Measurements from ENCODE around the gene TLR10. TPM values are rescaled to one million over a fixed set of nuclear protein-coding genes. Genes with fewer than 3 reads are reported as not detected.

TLR10 gene
- total and polyA plus RNA-seq, 2 of the 13 experiments (the other 11 are each of a cell fraction or from before 2014, with no cell fraction given) = not detected

DNA sequence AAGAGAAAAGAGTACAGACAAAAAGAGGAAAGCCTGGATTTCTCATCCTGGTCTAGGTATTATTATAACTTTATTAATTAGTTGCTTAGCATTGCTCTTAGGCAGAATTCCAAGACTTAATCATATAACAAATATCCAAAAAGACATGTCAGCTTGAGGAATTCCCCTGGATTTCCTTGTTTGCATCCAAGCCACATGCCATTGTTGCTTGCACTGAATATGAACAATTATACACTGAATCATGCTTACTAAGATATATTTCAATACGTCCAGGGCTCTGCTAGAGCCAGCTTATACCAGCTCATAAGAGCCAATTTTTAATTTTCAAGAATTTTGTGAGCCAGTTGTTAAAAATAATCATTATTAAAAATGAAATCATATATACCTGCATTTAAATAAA lies 5.5 kb upstream of the TLR10 start:
- Histone ChIP-seq H3K4me2 (ENCODE audit: low read depth, low read length) (no peak overlapping the region), H4K20me1 (ENCODE audit: insufficient read depth, low read length) (no peaks in the 10 kb centered on the region), H3K9ac (ENCODE audit: insufficient read depth, low read depth, low read length) (no peak overlapping the region), H3K27ac (ENCODE audit: extremely low read length, insufficient read depth, low read length) (no peak overlapping the region), H3K79me2 (ENCODE audit: insufficient read depth, low read length) (no peaks in the 10 kb centered on the region), H3K9me3 (ENCODE audit: low read length) (no peaks in the 10 kb centered on the region), H3K36me3 (replicated peaks in 1 of 2; ENCODE audit: control insufficient read depth in 1 of 2, insufficient read depth in 2 of 2, low read length in 2 of 2) (no peaks in the 10 kb centered on the region), H3K27me3 (ENCODE audit: control insufficient read depth in 1 of 2, insufficient read depth in 2 of 2, low read length in 2 of 2) (peaks cover 0 to 6% of the 10 kb centered on the region in 2 experiments; a peak in 1 of 5 replicates), H3K4me3 (replicated peaks in 1 of 3; ENCODE audit: insufficient read depth in 1 of 3, low read depth in 2 of 3, low read length in 3 of 3) (no peak overlapping the region), H3K4me1 (ENCODE audit: insufficient read depth, low read length) (peaks cover 16% of the 10 kb centered on the region), H2AFZ (ENCODE audit: low read length) (no peak overlapping the region)
- intact Hi-C loops (cut with micrococcal nuclease; ENCODE audit: unreplicated experiment) (no loop called here), in situ Hi-C loops (cut with HindIII; ENCODE audit: extremely low pct_ligation_motif_present, low pct_unique_long_range_greater_than_20kb) (no loop called here)
- 32% methylated on average over 1 of the region's 1 CpG for WGBS (ENCODE audit: low lambda C conversion rate)
- POLR2A ChIA-PET = no interaction called here
- TF ChIP-seq, protein P1, sequence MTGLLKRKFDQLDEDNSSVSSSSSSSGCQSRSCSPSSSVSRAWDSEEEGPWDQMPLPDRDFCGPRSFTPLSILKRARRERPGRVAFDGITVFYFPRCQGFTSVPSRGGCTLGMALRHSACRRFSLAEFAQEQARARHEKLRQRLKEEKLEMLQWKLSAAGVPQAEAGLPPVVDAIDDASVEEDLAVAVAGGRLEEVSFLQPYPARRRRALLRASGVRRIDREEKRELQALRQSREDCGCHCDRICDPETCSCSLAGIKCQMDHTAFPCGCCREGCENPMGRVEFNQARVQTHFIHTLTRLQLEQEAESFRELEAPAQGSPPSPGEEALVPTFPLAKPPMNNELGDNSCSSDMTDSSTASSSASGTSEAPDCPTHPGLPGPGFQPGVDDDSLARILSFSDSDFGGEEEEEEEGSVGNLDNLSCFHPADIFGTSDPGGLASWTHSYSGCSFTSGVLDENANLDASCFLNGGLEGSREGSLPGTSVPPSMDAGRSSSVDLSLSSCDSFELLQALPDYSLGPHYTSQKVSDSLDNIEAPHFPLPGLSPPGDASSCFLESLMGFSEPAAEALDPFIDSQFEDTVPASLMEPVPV (CRISPR knock-in tag; IDR thresholded peaks at IDR 0.05) = no peak
- no peak for TF ChIP-seq REXO4 (CRISPR knock-in tag; IDR thresholded peaks at IDR 0.05; ENCODE audit: borderline replicate concordance)
- TF ChIP-seq KAT7 (CRISPR knock-in tag; IDR thresholded peaks at IDR 0.05; ENCODE audit: borderline replicate concordance) = no peak
- TF ChIP-seq RORA (CRISPR knock-in tag; IDR thresholded peaks at IDR 0.05) = no peak
- no peak for TF ChIP-seq TGIF2 (CRISPR knock-in tag; IDR thresholded peaks at IDR 0.05)
- TF ChIP-seq PAF1 (CRISPR knock-in tag; IDR thresholded peaks at IDR 0.05) = no peak
- TF ChIP-seq, protein P2, sequence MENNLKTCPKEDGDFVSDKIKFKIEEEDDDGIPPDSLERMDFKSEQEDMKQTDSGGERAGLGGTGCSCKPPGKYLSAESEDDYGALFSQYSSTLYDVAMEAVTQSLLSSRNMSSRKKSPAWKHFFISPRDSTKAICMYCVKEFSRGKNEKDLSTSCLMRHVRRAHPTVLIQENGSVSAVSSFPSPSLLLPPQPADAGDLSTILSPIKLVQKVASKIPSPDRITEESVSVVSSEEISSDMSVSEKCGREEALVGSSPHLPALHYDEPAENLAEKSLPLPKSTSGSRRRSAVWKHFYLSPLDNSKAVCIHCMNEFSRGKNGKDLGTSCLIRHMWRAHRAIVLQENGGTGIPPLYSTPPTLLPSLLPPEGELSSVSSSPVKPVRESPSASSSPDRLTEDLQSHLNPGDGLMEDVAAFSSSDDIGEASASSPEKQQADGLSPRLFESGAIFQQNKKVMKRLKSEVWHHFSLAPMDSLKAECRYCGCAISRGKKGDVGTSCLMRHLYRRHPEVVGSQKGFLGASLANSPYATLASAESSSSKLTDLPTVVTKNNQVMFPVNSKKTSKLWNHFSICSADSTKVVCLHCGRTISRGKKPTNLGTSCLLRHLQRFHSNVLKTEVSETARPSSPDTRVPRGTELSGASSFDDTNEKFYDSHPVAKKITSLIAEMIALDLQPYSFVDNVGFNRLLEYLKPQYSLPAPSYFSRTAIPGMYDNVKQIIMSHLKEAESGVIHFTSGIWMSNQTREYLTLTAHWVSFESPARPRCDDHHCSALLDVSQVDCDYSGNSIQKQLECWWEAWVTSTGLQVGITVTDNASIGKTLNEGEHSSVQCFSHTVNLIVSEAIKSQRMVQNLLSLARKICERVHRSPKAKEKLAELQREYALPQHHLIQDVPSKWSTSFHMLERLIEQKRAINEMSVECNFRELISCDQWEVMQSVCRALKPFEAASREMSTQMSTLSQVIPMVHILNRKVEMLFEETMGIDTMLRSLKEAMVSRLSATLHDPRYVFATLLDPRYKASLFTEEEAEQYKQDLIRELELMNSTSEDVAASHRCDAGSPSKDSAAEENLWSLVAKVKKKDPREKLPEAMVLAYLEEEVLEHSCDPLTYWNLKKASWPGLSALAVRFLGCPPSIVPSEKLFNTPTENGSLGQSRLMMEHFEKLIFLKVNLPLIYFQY (CRISPR knock-in tag; IDR thresholded peaks at IDR 0.05; ENCODE audit: borderline replicate concordance) = no peak
- no peak for TF ChIP-seq ZKSCAN1 (IDR thresholded peaks at IDR 0.05; ENCODE audit: low read length)
- TF ChIP-seq ZNF33B (CRISPR knock-in tag; IDR thresholded peaks at IDR 0.05) = no peak
- TF ChIP-seq, protein P3, sequence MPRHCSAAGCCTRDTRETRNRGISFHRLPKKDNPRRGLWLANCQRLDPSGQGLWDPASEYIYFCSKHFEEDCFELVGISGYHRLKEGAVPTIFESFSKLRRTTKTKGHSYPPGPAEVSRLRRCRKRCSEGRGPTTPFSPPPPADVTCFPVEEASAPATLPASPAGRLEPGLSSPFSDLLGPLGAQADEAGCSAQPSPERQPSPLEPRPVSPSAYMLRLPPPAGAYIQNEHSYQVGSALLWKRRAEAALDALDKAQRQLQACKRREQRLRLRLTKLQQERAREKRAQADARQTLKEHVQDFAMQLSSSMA (CRISPR knock-in tag; IDR thresholded peaks at IDR 0.05) = no peak
- TF ChIP-seq ZSCAN29 (CRISPR knock-in tag; conservative IDR thresholded peaks at IDR 0.05) = no peak
- TF ChIP-seq ZSCAN9 (CRISPR knock-in tag; IDR thresholded peaks at IDR 0.05; ENCODE audit: borderline replicate concordance) = no peak
- TF ChIP-seq MEIS1 (CRISPR knock-in tag; IDR thresholded peaks at IDR 0.05; ENCODE audit: borderline replicate concordance) = no peak
- TF ChIP-seq LCORL (IDR thresholded peaks at IDR 0.05) = no peak
- TF ChIP-seq LCORL (CRISPR knock-in tag; IDR thresholded peaks at IDR 0.05) = no peak
- FAIRE-seq = no peak
- no TSS peak for BruUV-seq (replicated peaks)
- no peak for DNase-seq (ENCODE audit: low spot score)
- CTCF ChIA-PET (ENCODE audit: low intra/inter-chr PET ratio, low total read pairs) = no interaction called here
- ATAC-seq = no peak
